Liver (tissue), 9 donors: ENCODE measurements around the gene FLNB. TPM values are rescaled to one million over a fixed set of nuclear protein-coding genes. Genes with fewer than 3 reads are reported as not detected.

Experiments used
- DNase-seq: peaks from one replicate; pipeline ENCODE4 v3.0.0-alpha.2; 2017; ENCODE audit warnings: low spot score
- H3K27ac ChIP-seq, 2 donors: one replicate each; pipeline ENCODE4 v1.7.0; 2013; ENCODE audit warnings: inconsistent platforms in 2 of 2, low read length in 2 of 2, control low read depth in 1 of 2, low read depth in 1 of 2, mild to moderate bottlenecking in 1 of 2
- H3K27me3 ChIP-seq, 4 donors: one replicate each; pipeline versions ENCODE4 v1.6.1 to v1.7.0; 2013; ENCODE audit warnings: low read length in 3 of 4, inconsistent platforms in 1 of 4, mild to moderate bottlenecking in 1 of 4, moderate library complexity in 1 of 4; ENCODE audit not compliant: control insufficient read depth in 4 of 4, insufficient read depth in 4 of 4
- H3K36me3 ChIP-seq, 4 donors: one replicate each; pipeline versions ENCODE4 v1.6.1 to v1.7.0; 2013; ENCODE audit warnings: low read length in 3 of 4, mild to moderate bottlenecking in 3 of 4, low read depth in 1 of 4, moderate library complexity in 1 of 4; ENCODE audit not compliant: control insufficient read depth in 4 of 4, insufficient read depth in 3 of 4
- H3K4me1 ChIP-seq, 4 donors: one replicate each; pipeline versions ENCODE4 v1.6.1 to v1.7.0; 2013; ENCODE audit warnings: low read length in 3 of 4, mild to moderate bottlenecking in 3 of 4, moderate library complexity in 1 of 4; ENCODE audit not compliant: control insufficient read depth in 4 of 4, insufficient read depth in 4 of 4
- H3K4me3 ChIP-seq, 3 donors: one replicate each; pipeline versions ENCODE4 v1.6.1 to v1.7.0; 2013; ENCODE audit warnings: low read length in 3 of 3, control low read depth in 1 of 3, low read depth in 1 of 3, mild to moderate bottlenecking in 1 of 3
- H3K9ac ChIP-seq, 2 donors: one replicate each; pipeline ENCODE4 v1.7.0; 2013; ENCODE audit warnings: low read length in 2 of 2, mild to moderate bottlenecking in 2 of 2, moderate library complexity in 2 of 2, control low read depth in 1 of 2, low read depth in 1 of 2
- H3K9me3 ChIP-seq, 4 donors: one replicate each; pipeline versions ENCODE4 v1.6.1 to v1.7.0; 2013; ENCODE audit warnings: low read length in 3 of 4; ENCODE audit not compliant: control insufficient read depth in 4 of 4
- EGR1 ChIP-seq, 2 donors: IDR thresholded peaks; 2 replicates each; pipeline ENCODE4 v1.6.1; 2016 to 2018; ENCODE audit warnings: antibody characterized with exemption in 2 of 2, low read depth in 2 of 2
- FOXA2 ChIP-seq: IDR thresholded peaks from 2 replicates; pipeline ENCODE4 v1.6.1; 2016; ENCODE audit warnings: antibody characterized with exemption
- GABPA ChIP-seq, 2 donors: IDR thresholded peaks in 1 of 2; conservative IDR thresholded peaks in 1 of 2; 2 replicates each; pipeline ENCODE4 v1.6.1; 2016; ENCODE audit warnings: antibody characterized with exemption in 2 of 2, mild to moderate bottlenecking in 1 of 2, moderate library complexity in 1 of 2
- HNF4A ChIP-seq, 2 donors: conservative IDR thresholded peaks; 2 replicates each; pipeline ENCODE4 v1.6.1; 2016; ENCODE audit warnings: antibody characterized with exemption in 2 of 2, mild to moderate bottlenecking in 2 of 2
- HNF4G ChIP-seq: IDR thresholded peaks from 2 replicates; pipeline ENCODE4 v1.6.1; 2016; ENCODE audit warnings: antibody characterized with exemption
- JUND ChIP-seq, 2 donors: IDR thresholded peaks; 2 replicates each; pipeline ENCODE4 v1.6.1; 2016; ENCODE audit warnings: antibody characterized with exemption in 2 of 2
- NR2F2 ChIP-seq: IDR thresholded peaks from 2 replicates; pipeline ENCODE4 v1.6.1; 2016; ENCODE audit warnings: antibody characterized with exemption
- RAD21 ChIP-seq, 2 donors: IDR thresholded peaks; 2 replicates each; pipeline ENCODE4 v1.6.1; 2016; ENCODE audit warnings: antibody characterized with exemption in 2 of 2, mild to moderate bottlenecking in 2 of 2
- RXRA ChIP-seq, 2 donors: IDR thresholded peaks; 2 replicates each; pipeline ENCODE4 v1.6.1; 2017 to 2018; ENCODE audit warnings: antibody characterized with exemption in 2 of 2, mild to moderate bottlenecking in 1 of 2
- SP1 ChIP-seq: IDR thresholded peaks from 2 replicates; pipeline ENCODE4 v1.6.1; 2018; ENCODE audit warnings: antibody characterized with exemption, mild to moderate bottlenecking
- TAF1 ChIP-seq: conservative IDR thresholded peaks from 2 replicates; pipeline ENCODE4 v1.6.1; 2016; ENCODE audit warnings: antibody characterized with exemption, mild to moderate bottlenecking
- WGBS: extraction: QIAGEN DNeasy Blood & Tissue Kit; methylation state at CpG from one replicate; pipeline ENCODE4 v1.1.7; 2013; 5-methylcytosine and 5-hydroxymethylcytosine counted together
- polyA plus RNA-seq, 2 donors: library from polyadenylated mRNA; stranded (reverse) in 1 of 2; unstranded in 1 of 2; fragments of 200-250 nt in 1 of 2; fragments of >200 nt in 1 of 2; fragmentation: Nextera tagmentation in 1 of 2; extraction: Ambion mirVana in 1 of 2; gene quantifications; one replicate each; pipeline versions ENCODE4 v1.2.1 to v1.2.3, GENCODE V29; 2013 to 2015
- total RNA-seq, 2 donors: library from RNA; depleted of rRNA; stranded (reverse); fragments of >200 nt; gene quantifications; one replicate each; pipeline ENCODE4 v1.2.3, GENCODE V29; 2014
- TF ChIP-seq, protein P1 (sequence below): IDR thresholded peaks from 2 replicates; pipeline ENCODE4 v1.6.1; 2016; ENCODE audit warnings: antibody characterized with exemption, mild to moderate bottlenecking
- TF ChIP-seq, protein P2 (sequence below): IDR thresholded peaks from 2 replicates; pipeline ENCODE4 v1.6.1; 2016; ENCODE audit warnings: antibody characterized with exemption
- TF ChIP-seq, protein P3 (sequence below): IDR thresholded peaks from 2 replicates; pipeline ENCODE4 v1.6.1; 2016; ENCODE audit warnings: antibody characterized with exemption
- TF ChIP-seq, protein P4 (sequence below): fragments of 150-350 bp; IDR thresholded peaks from 2 replicates; pipeline ENCODE4 v1.5.1; 2017; ENCODE audit warnings: improper control_type of control experiment, low read depth, low read length; ENCODE audit not compliant: missing input control
- TF ChIP-seq, protein P5 (sequence below): IDR thresholded peaks from 2 replicates; pipeline ENCODE4 v1.6.1; 2016; ENCODE audit warnings: antibody characterized with exemption
- donor health status: healthy.
- donor health status: healthy.
- donor health status: healthy.
- donor health status: healthy.
- donor health status: healthy.

The FLNB gene
- total and polyA plus RNA-seq, 4 donors, result 22.9 to 124 (median 44.3) TPM

DNA sequence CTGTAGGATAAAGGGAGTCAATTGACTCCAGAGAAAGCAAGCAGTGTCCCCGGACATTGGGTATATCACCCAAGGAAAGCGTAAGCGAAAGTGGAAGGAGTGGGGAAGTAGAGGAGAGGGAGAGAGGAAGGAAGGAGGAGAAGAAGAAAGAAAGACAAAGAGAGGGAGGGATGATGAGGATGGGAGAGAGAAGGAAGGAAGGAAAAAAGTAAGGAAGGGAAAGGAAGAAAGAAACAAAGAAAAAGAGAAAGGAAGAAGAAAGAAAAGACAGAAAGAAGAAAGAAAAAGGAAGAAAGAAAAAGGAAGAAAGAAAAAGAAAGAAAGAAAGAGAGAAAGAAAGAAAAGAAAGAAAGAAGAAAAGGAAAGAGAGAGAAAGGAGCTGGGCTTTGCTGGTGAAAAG lies 201.7 kb downstream of the FLNB start:
- WGBS, result 56% methylated on average over 3 of the region's 3 CpGs
- Histone ChIP-seq H3K27ac (no peak overlapping the region), H3K9me3 (no peaks in the 10 kb centered on the region), H3K27me3 (no peaks in the 10 kb centered on the region), H3K36me3 (no peaks in the 10 kb centered on the region), H3K9ac (peak overlapping the region in 1 of 2 donors; percentile 26), H3K4me3 (peak overlapping the region in 2 of 3 donors; percentile 22 to 30), H3K4me1 (peaks cover 4 to 24% (median 17%) of the 10 kb centered on the region in 4 donors)
- TF ChIP-seq SP1, result no peak
- TF ChIP-seq, protein P1, sequence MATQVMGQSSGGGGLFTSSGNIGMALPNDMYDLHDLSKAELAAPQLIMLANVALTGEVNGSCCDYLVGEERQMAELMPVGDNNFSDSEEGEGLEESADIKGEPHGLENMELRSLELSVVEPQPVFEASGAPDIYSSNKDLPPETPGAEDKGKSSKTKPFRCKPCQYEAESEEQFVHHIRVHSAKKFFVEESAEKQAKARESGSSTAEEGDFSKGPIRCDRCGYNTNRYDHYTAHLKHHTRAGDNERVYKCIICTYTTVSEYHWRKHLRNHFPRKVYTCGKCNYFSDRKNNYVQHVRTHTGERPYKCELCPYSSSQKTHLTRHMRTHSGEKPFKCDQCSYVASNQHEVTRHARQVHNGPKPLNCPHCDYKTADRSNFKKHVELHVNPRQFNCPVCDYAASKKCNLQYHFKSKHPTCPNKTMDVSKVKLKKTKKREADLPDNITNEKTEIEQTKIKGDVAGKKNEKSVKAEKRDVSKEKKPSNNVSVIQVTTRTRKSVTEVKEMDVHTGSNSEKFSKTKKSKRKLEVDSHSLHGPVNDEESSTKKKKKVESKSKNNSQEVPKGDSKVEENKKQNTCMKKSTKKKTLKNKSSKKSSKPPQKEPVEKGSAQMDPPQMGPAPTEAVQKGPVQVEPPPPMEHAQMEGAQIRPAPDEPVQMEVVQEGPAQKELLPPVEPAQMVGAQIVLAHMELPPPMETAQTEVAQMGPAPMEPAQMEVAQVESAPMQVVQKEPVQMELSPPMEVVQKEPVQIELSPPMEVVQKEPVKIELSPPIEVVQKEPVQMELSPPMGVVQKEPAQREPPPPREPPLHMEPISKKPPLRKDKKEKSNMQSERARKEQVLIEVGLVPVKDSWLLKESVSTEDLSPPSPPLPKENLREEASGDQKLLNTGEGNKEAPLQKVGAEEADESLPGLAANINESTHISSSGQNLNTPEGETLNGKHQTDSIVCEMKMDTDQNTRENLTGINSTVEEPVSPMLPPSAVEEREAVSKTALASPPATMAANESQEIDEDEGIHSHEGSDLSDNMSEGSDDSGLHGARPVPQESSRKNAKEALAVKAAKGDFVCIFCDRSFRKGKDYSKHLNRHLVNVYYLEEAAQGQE, result no peak
- TF ChIP-seq GABPA (IDR thresholded peaks at IDR 0.05 in 1 of 2, conservative IDR thresholded peaks at IDR 0.05 in 1 of 2), result no peak
- TF ChIP-seq EGR1 (IDR thresholded peaks at IDR 0.05; ENCODE audit: low read depth in 2 of 2), result no peak
- TF ChIP-seq, protein P2, sequence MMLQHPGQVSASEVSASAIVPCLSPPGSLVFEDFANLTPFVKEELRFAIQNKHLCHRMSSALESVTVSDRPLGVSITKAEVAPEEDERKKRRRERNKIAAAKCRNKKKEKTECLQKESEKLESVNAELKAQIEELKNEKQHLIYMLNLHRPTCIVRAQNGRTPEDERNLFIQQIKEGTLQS, result no peak
- TF ChIP-seq RAD21 (IDR thresholded peaks at IDR 0.05), result no peak
- TF ChIP-seq, protein P3, sequence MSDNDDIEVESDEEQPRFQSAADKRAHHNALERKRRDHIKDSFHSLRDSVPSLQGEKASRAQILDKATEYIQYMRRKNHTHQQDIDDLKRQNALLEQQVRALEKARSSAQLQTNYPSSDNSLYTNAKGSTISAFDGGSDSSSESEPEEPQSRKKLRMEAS, result no peak
- no peak for TF ChIP-seq HNF4A (conservative IDR thresholded peaks at IDR 0.05)
- no peak for TF ChIP-seq HNF4G
- TF ChIP-seq NR2F2, result no peak
- TF ChIP-seq, protein P4, sequence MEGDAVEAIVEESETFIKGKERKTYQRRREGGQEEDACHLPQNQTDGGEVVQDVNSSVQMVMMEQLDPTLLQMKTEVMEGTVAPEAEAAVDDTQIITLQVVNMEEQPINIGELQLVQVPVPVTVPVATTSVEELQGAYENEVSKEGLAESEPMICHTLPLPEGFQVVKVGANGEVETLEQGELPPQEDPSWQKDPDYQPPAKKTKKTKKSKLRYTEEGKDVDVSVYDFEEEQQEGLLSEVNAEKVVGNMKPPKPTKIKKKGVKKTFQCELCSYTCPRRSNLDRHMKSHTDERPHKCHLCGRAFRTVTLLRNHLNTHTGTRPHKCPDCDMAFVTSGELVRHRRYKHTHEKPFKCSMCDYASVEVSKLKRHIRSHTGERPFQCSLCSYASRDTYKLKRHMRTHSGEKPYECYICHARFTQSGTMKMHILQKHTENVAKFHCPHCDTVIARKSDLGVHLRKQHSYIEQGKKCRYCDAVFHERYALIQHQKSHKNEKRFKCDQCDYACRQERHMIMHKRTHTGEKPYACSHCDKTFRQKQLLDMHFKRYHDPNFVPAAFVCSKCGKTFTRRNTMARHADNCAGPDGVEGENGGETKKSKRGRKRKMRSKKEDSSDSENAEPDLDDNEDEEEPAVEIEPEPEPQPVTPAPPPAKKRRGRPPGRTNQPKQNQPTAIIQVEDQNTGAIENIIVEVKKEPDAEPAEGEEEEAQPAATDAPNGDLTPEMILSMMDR, result no peak
- TF ChIP-seq, protein P5, sequence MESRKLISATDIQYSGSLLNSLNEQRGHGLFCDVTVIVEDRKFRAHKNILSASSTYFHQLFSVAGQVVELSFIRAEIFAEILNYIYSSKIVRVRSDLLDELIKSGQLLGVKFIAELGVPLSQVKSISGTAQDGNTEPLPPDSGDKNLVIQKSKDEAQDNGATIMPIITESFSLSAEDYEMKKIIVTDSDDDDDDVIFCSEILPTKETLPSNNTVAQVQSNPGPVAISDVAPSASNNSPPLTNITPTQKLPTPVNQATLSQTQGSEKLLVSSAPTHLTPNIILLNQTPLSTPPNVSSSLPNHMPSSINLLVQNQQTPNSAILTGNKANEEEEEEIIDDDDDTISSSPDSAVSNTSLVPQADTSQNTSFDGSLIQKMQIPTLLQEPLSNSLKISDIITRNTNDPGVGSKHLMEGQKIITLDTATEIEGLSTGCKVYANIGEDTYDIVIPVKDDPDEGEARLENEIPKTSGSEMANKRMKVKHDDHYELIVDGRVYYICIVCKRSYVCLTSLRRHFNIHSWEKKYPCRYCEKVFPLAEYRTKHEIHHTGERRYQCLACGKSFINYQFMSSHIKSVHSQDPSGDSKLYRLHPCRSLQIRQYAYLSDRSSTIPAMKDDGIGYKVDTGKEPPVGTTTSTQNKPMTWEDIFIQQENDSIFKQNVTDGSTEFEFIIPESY, result no peak
- DNase-seq, result no peak

DNA sequence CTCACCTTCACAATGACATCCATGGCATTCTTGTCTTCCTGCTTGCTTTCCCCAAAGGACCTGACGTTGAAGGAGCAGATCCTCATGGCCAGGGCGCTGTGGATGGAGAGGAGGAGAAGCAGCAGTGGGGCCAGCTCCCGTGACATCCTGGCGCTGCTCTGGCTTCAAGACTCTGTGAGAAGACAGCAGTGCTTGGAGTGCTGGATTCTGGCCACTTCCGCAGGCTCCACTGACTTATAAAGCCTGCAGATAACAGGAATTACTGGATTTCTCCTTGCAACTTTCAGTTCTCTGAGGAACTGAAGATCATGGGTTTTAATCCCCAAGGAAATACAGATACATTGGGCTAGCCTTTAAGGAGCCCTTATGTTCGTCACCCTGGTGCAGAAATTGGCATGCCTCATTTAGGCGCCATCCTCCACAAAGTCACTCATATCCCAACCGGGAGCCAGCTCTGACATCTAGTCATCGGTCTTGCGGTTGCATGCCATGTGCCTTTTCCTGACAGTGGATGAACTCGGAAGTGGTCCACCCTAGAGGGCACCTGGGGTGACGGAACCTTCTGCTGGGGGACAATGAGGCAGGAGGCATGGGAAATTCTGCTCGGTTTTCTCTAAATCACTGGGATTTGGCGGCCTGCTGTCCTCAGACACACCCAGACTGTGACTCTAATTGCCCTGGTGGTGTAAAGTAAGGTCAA lies 202.7 kb downstream of the FLNB start, which contains the start of gene DNASE1L3:
TSS of gene DNASE1L3 (minus strand) at position 212 of the 700 bp plus-strand sequence. CDS start at position 146, 66 bp downstream.
- Histone ChIP-seq H3K9ac (peak within 1 kb of the TSS in 1 of 2 donors; percentile 26), H3K9me3 (no peaks in the 10 kb centered on the region), H3K27ac (peak within 1 kb of the TSS in 1 of 2 donors; percentile 17), H3K36me3 (no peaks in the 10 kb centered on the region), H3K27me3 (no peaks in the 10 kb centered on the region), H3K4me1 (peaks cover 3 to 21% (median 14%) of the 10 kb centered on the region in 4 donors), H3K4me3 (peak within 1 kb of the TSS in 2 of 3 donors; percentile 22 to 30)
- TF ChIP-seq SP1 (no peak), FOXA2 (no peak), JUND (IDR thresholded peaks at IDR 0.05) (no peak), RAD21 (IDR thresholded peaks at IDR 0.05) (no peak), NR2F2 (peak; percentile 69), TAF1 (no peak), RXRA (IDR thresholded peaks at IDR 0.05) (peak in 1 of 2 donors; percentile 7)
- TF ChIP-seq, protein P3, result no peak
- TF ChIP-seq, protein P4, result no peak
- WGBS, result 72% methylated on average over 14 of the region's 14 CpGs
- DNase-seq, result no peak
